Stimulated activated CD4-positive, alpha-beta T cell treated with anti-CD3 and anti-CD28 coated beads, Interleukin-12 subunit alpha, Interleukin-12 subunit beta, amount 100 ng/mL, for 4 hours (primary cell): ENCODE data around the gene SELENOW.
"Not testable (repeated sequence)": the region's sequence is repeated elsewhere in the genome, so short reads cannot be mapped to it uniquely, and the experiment has no call there.

Source experiments
- DNase-seq: peaks from one replicate; pipeline ENCODE4 v3.0.0-alpha.2; 2020

Gene SELENOW

DNA sequence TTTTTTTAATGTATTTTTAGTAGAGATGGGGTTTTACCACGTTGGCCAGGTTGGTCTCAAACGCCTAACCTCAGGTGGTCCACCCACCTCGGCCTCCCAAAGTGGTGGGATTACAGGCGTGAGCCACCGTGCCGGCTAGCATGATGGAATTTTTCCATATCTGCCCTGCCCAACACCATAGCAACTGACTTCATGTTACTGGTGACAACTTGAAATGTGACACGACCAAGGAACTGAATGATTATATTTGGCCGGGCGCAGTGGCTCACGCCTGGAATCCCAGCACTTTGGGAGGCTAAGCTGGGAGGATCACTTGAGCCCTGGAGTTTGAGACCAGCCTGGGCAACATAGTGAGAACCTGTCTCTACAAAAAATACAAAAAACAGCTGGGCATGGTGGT is 8.8 kb downstream of the SELENOW start:
- DNase-seq: not testable (repeated sequence)

DNA sequence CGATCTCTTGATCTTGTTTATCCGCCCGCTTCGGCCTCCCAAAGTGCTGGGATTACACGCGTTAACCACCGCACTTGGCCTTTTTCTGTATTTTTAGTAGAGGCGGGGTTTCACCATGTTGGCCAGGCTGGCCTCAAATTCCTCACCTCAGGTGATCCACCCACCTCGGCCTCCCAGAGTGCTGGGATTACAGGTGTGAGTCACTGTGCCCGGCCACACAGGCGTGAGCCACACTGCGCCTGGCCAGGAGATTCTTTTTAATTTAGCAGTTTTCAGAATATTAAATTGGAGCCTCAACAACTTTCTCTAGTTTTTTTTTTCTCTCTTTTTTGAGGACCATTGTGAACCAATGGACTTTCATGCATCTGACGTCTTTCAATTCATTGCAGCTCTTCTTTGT is 11.3 kb downstream of the SELENOW start:
- not testable (repeated sequence) for DNase-seq

DNA sequence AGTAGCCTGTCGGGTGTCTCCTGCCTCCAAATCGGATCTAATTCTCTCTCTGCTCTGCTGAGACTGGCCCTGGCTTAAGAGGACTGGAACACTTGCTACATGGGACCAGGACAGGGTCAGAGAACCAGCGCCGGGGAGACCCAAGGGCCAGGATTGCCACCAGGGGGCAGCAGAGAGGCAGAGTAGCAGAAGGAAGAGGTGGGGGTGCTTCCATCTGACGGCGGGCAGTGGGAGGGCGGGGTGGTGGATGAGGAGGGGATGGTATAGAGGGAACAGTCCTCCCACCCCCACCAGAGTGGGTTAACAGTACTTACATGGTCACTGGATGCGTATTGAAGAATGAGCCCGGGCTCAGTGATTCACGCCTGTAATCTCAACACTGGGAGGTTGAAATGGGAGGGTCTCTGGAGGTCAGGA is 11.9 kb downstream of the SELENOW start:
- peak; percentile 90 for DNase-seq

DNA sequence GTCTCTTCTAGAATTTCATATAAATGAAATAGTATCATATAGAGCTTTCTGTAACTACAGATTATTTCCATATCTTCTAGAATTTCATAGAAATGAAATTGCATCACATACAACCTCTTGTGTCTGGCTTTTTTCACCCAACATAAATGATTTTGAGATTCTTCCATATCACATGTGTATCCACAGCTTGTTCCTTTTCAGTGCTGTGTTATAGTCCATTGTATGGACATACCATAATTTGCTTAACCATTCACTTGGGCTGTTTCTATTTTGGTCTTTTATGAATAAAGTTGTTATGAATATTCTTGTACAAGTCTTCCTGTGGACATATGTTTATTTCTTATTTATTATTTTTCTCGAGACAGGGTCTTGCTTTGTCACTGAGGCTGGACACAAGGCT is 14.1 kb downstream of the SELENOW start:
- no peak for DNase-seq

DNA sequence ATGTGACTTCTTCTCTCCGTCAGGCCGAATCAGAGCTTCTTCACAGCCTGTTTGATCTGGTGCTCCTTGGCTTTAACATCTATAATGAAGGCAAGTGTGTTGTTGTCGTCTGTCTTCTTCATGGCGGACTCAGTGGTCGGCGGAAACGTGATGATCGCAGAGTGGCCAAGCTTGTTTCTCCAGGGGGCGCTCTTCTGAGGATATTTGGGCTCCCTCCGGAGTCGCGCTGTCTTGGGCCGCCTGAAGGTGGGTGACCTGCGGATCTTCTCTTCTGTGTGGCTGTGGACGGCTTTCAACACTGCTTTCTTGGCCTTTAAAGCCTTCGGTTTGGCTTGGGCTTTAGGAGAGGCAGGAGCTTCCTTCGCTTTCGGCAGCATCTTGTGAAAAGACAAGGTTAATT is 16.0 kb downstream of the SELENOW start:
- DNase-seq: no peak

DNA sequence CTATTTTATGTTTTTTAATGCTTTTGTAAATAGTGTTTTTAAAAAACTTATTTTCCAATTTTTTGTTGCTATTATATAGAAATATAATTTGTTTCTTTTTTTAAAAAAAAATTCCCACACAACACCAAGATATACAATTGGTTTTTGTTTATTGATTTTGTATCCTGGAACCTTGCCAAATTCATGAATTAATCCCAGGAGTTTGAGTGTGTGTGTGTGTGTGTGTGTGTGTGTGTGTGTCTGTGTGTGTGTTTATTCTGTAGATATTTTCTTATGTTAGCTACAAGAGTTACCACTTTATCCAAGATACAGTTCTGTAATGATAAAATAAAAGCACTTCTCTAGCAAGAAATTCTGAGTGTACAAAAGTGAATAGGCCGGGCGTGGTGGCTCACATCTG is 18.3 kb downstream of the SELENOW start:
- no peak for DNase-seq

DNA sequence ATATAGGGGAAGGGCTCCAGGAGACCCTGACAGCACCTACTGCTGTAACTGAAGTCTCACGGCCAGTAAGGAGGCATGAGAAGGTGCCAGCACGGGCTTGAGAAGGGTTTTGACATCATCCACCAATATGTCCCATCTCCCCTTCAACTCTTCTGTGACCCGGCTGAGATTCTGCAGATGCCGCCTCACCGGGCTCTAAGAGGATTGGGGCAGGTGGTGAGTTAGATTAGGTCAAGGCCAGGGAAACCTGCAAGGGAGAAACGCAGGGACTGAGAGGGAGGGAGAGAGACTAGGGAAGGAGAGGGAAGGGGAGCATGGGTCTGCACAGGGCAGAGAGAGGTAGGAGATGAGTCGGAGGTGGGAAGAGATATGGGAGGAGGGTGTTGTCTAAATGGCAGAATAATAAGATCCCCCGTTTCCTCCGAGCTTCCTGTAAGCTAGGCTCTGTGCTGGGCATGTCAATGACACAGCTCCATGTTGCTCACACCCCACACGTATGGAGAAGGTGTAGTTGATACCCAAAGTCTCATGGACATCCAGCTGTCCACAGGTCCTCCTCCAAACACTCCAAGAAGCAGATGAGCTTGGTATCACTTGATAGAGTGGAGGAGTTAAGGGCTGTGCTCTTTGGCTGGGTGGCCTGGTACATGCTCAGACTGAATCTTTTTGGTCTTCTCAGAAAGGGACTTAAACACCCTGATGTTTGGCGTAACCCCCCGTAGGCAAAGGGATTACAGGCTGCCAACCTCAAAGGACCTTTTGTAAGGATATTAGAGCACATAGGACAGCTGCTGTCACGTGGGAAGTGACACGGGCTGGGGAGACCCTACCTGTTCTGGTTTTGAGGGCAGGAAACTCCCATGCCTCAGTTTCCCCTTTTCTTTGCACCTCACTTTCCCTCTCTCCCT is 19.7 kb downstream of the SELENOW start:
- no peak for DNase-seq

DNA sequence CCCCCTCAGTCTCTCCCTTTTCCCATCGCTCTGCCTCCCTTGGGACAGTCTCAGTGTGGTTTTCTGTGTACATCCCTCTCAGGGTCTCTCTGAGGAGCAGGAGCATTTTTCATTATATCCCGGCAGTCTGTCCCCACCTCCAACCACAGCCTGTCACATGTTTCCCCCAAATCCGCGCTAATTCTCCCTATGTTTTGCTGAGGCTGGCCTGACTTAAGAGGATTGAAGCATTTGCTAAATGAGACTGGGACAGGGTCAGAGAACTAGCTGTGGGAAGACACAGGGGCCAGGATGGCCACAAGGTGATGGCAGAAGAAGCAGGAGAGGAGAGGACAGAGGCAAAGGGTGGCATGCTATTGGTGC is 20.4 kb downstream of the SELENOW start:
- DNase-seq: no peak

DNA sequence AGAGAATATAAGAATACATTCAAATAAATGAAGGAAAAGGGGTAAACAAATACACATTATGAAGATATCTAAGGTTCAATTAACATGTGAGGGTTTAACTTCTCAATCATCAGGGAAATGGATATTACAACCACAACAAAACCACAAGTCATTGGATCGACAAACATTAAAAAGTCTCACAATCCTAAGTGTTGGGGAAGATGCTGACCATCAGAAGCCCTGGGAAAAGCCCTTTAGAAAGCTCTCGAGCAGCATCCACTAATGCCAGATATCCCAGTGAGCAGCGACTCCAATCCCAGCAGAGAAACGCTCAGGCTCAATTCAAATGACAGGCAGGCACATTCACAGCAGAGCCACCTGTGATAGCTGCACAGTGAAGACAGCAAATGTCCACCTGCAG is 22.8 kb downstream of the SELENOW start:
- no peak for DNase-seq

DNA sequence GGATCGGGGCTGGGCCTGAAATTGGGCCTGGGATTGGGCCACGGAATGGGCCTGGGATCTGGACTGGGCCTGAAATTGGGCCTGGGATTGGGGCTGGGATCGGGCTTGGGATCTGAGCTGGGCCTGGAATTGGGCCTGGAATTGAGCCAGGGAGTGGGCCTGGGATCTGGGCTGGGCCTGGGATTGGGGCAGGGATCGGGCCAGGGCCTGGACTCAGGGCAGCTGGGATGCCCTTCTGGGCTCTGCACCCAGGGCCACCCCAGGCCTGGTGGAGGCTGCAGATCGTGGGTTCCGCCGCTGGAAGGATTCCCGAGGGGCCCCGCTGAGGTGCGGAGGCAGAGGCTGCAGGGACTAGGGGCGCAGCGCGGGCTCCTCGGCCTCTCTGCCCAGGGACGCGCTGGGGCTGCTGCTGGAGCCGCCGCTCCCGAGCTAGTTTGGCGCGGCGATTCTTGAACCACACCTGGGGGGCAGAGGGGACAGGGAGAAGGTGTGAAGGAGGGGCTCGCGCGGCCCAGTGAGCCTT is 24.1 kb downstream of the SELENOW start:
- no peak for DNase-seq

DNA sequence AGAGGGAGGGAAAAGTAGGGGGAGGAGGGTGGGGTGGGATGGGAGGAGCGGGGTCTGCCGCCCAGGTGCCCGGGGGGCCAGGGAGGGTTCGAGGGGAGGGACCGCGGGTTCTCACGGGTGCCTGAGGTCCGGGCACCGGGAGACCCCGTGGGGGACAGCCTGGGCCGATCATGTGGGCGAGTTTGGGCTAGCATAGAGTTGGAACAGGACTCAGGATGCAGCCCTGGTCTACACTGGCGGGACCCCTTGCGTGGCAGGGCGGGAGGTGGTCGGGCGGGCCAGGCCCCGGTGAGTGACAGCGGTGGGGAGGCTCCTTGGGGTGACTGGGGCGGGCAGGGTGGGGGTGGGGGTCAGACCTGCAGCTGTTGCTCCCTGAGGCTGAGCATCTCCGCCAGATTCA is 24.6 kb downstream of the SELENOW start:
- DNase-seq: not testable (repeated sequence)

DNA sequence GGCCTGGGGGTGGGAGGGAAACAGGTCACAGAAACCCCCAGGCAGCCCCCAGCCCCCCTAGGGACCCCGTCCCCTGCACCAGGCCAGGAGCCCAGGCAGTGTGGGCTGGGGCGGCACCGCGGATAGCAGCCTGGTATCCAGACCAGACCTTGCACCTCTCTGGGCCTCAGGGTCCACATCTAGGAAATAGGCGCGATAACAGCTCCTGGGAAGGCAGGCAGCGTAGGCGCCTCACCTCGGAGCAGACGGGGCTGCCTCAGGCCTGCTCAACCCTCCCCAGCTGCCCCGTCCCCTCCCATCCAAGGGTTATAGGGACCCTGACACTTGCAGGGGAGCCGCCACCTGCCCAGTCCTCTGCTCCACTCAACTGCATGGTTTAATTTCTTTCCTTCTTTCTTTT is 25.2 kb downstream of the SELENOW start:
- not testable (repeated sequence) for DNase-seq

DNA sequence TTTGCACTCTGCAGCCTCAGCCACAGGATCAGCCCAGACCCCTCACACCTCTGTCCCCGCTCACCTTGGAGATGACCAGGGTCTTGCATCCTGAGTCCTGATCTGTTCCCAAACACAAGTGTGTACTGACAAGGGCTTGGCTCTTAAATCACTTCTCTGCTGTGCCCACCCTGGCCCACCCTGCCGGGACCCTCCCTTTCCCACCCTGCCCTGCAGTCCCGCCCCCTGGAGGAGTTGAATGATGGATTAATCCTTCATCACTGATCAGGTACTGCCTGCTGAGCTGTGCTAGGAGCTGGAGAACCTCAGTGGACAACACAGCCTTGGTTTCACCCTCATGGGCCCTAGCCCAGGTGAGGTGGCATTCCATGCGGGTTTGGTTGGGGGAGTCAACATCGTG is 25.9 kb downstream of the SELENOW start, which contains the start of gene TPRX1:
TSS of gene TPRX1 (minus strand) at position 101 of the 400 bp plus-strand sequence. CDS start at position 89, 12 bp downstream.
- DNase-seq: not testable (repeated sequence)

DNA sequence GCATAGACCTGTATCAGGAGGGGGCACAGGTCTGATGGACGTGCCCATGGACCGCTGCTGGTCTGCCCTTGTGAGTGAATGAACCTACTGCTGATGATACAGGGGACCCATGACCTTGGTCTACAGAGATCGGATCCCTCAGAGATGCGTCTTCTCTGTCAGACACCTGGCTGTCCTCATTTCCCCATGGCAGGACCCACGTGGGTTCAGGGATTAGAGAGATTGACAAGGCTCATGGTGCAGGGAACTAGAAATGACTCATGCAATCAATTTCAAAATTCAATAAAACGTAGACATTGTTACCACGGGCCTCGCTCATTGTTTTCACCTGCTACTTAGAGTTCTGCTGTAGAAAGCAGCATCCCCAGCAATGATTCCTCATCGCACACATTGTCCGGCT is 26.8 kb downstream of the SELENOW start:
- DNase-seq: no peak

DNA sequence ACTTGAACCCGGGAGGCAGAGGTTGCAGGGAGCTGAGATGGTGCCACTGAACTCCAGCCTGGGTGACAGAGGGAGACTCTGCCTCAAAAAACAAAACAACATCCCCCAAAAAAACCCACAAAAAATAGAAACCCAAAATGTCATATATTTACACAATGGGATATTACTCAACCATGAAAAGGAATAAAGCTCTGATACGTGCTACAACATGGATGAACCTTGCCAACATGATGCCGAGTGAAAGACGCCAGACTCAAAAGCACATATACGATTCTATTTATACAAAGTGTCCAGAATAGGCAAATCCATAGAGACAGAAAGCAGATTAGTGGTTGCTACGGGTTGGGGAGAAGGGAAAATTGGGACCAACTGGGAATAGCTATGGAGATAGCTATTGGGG is 27.9 kb downstream of the SELENOW start:
- no peak for DNase-seq

DNA sequence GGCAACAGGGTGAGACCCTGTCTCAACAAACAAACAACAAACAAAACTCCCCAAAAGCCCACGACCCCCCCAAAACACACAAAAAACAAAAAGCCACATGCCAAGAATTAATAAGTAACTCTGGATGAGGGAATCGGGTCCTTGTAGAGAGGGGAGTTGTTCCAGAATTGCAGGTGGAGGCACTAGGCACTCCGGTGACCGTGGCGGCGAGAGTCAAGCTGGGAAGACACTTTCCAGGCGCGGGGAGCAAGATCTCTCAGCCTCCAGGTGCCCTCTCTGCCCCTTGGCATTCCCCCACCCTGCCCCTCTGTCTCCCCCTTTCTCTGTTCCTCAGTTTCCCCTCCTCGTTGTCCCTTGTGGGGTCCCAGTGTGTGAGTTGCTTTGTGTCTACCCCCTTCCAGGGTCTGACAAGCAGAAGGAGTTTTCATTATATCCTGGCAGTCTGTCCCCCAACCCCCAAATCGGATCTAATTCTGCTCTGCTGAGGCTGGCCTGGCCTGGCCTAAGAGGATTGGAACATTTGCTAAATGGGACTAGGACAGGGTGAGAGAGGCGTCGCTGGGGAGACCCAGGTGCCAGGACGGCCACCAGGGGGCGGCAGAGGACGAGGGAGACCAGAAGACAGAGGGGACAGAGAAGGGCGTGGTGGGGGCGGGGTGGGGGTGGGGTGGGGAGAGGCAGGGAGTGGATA is 34.9 kb downstream of the SELENOW start:
- DNase-seq: peak; percentile 82

DNA sequence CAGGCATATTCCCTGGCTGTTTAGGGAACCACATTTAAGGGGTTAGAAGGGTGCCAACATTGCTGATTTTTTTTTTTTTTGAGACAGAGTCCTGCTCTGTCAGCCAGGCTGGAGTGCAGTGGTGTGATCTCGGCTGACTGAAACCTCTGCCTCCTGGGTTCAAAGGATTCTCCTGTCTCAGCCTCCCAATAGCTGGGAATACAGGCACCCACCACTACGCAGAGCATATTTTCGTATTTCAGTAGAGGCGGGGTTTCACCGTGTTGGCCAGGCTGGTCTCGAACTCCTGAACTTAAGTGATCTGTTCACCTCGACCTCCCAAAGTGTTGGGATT is 35.5 kb downstream of the SELENOW start:
- no peak for DNase-seq

DNA sequence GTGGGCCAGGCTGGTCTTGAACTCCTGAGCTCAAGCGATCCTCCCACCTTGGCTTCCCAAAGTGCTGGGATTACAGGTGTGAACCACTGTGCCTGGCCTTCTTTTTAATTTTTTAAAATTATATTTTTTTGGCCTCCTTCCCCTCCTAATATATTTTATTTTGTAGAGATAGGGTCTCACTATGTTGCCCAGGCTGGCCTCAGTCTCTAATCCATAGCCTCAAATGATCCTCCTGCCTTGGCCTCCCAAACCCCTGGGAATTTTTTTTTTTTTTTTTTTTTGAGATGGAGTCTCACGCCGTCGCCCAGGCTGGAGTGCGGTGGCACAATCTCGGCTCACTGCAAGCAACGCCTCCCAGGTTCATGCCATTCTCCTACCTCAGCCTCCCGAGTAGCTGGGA is 37.8 kb downstream of the SELENOW start:
- not testable (repeated sequence) for DNase-seq

DNA sequence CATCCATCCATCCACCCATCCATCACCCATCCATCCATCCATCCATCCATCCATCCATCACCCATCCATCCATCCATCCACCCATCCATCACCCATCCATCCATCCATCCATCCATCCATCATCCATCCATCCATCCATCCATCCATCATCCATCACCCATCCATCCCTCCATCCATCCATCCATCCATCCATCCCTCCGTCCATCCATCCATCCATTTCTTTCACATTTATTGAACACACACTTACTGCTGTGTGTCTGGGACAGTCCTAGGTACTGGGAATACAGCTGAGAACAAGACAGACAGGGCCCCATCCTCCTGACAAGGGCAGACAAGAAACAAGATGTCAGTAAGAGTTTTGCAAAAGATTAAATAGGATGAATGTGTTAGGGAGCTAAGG is 39.7 kb downstream of the SELENOW start:
- not testable (repeated sequence) for DNase-seq

DNA sequence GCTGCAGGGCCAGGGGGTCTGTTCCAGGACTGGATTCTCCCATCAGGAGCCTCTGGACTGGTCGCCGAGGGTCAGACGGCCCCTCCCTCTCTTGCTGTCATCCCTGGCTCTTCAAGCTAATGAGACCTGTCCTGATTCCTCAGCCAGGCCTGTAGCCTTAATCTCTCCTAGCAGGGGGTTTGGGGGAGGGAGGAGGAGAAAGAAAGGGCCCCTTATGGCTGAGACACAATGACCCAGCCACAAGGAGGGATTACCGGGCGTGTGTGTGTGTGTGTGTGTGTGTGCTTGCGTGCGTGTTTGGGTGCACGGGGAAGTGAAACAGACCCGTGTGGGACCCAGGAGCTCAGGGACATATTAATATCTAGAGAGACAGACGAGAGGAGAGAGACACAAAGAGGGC is 41.4 kb downstream of the SELENOW start:
- DNase-seq: no peak

DNA sequence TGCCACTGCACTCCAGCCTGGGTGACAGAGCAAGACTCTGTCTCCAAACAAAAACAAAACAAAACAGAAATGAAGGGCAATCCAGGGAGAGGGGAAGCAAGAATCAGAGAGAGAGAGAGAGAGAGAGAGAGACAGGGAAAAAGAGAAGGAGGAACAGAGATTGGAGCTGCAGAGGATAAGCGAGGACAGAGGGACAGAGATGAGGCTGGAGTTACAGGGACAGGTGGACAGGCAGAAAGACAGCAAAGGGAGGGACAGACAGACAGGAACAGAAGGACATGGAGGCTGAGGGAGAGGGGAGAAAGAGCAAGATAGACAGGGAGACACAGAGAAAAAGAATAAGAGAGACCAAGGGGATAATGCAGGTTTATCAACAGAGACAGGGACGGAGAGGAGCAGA is 41.9 kb downstream of the SELENOW start:
- no peak for DNase-seq

DNA sequence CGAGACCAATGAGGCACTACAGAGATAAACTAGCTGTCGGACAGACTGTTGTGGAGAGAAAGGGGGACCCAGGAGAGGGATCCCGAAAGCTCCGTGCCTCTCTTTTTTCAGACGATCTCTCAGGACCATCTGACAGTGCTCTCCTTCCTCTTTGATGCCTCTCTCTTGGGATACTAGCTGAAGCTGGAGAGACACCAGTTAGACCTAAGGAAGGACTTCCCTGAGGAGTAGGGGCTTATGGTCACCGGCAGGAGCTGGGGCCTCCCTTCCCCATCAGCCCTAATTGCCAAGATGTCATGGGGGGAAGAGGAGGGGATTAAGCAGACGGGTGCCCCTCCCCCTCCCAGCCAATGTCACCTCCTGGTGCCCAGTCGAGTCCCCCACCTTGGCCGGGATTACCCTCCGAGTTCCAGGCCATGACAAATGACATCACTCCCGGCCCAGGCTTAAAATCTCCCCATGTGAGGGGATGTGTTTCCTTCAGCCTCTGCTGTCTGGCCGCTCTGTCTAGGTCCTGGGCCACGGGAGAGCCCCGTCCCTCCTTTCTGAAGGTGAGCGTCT is 43.0 kb downstream of the SELENOW start, which contains the start of gene CRX:
TSS of gene CRX (plus strand) at position 478 of the 561 bp plus-strand sequence. CDS start 12,507 bp downstream, outside the sequence.
- DNase-seq: no peak

DNA sequence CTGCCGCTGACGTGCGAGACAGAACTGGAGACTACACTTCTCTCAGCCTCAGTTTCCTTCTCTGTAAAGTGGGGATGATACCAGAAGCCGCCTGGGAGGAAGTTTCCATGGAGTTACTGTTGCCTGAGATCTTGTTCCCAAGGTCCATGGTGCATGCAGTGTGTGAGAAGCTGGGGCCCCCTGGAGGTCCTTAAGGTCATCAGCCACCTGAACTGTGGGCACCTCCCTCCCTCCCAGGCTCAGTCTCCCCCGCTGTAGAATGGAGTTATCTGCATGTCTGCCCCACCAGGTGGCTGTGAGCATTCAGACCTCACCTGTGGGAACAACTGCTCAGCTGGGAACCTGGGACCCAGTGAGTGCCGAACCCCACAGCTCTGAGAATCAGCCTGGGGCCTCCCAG is 45.9 kb downstream of the SELENOW start:
- DNase-seq: no peak

DNA sequence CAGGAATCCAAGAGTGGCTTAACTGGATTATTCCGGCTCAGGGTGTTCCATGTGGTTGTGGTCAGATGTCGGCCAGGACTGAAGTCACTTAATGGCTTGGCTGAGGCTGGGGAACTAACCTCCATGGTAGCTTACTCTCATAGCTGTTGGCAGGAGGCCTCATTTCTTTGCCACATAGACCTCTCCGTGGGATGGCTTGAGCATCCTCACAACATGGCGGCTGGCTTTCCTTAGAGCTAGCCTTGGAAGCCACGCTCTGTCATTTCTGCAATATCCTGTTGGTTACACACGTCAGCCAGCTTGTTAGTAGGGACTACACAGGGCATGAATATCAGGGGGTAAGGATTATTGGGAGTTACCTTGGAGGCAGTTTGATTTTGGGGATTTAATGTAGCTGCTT is 48.3 kb downstream of the SELENOW start:
- no peak for DNase-seq
